ENCODE results near the gene FURIN.
"Not testable (repeated sequence)": the region's sequence is repeated elsewhere in the genome, so short reads cannot be mapped to it uniquely, and the experiment has no call there.

Gene FURIN

GRCh38 chr15:90868261-90868689 lies at the start of gene FURIN:
FURIN (plus strand) TSS chr15:90868588; CDS start chr15:90875741, 7,153 bp downstream.
- DNase-seq (ENCODE audit: low read depth), result no peak

GRCh38 chr15:90819390-90819789 lies 49.0 kb upstream of the FURIN start:
- no peak for DNase-seq (ENCODE audit: low read depth)

GRCh38 chr15:90819850-90820249 lies 48.5 kb upstream of the FURIN start:
- DNase-seq (ENCODE audit: low read depth), result no peak

- DNase-seq (ENCODE audit: low read depth), result no peak
Measured at GRCh38 chr15:90820481-90820880, 47.9 kb upstream of the FURIN start.

GRCh38 chr15:90822204-90822955 lies 46.0 kb upstream of the FURIN start:
- no peak for DNase-seq (ENCODE audit: low read depth)

GRCh38 chr15:90823455-90823974 lies 44.9 kb upstream of the FURIN start:
- DNase-seq (ENCODE audit: low read depth), result no peak

- DNase-seq (ENCODE audit: low read depth), result not testable (repeated sequence)
Measured at GRCh38 chr15:90825115-90825899, 43.1 kb upstream of the FURIN start.

- not testable (repeated sequence) for DNase-seq (ENCODE audit: low read depth)
Measured at GRCh38 chr15:90826206-90826885, 42.0 kb upstream of the FURIN start.

GRCh38 chr15:90826886-90827435 lies 41.4 kb upstream of the FURIN start:
- no peak for DNase-seq (ENCODE audit: low read depth)

- no peak for DNase-seq (ENCODE audit: low read depth)
Measured at GRCh38 chr15:90828111-90828510, 40.3 kb upstream of the FURIN start.

GRCh38 chr15:90829126-90829525 lies 39.3 kb upstream of the FURIN start:
- no peak for DNase-seq (ENCODE audit: low read depth)

- DNase-seq (ENCODE audit: low read depth), result peak; percentile 30
Measured at GRCh38 chr15:90829942-90830440, 38.4 kb upstream of the FURIN start.

- no peak for DNase-seq (ENCODE audit: low read depth)
Measured at GRCh38 chr15:90834626-90835025, 33.8 kb upstream of the FURIN start.

- no peak for DNase-seq (ENCODE audit: low read depth)
Measured at GRCh38 chr15:90836296-90836871, 32.0 kb upstream of the FURIN start.

- DNase-seq (ENCODE audit: low read depth), result no peak
Measured at GRCh38 chr15:90837094-90837493, 31.3 kb upstream of the FURIN start.

GRCh38 chr15:90838139-90838538 lies 30.2 kb upstream of the FURIN start:
- DNase-seq (ENCODE audit: low read depth), result peak; percentile 84

GRCh38 chr15:90838544-90838943 lies 29.8 kb upstream of the FURIN start:
- no peak for DNase-seq (ENCODE audit: low read depth)

GRCh38 chr15:90839187-90840071 lies 29.0 kb upstream of the FURIN start:
- DNase-seq (ENCODE audit: low read depth), result no peak

- no peak for DNase-seq (ENCODE audit: low read depth)
Measured at GRCh38 chr15:90840157-90840855, 28.1 kb upstream of the FURIN start.

GRCh38 chr15:90840954-90841353 lies 27.4 kb upstream of the FURIN start:
- no peak for DNase-seq (ENCODE audit: low read depth)
